ENCODE data around the gene PLEKHS1.

The PLEKHS1 gene

GRCh38 chr10:113711142-113711541 lies 40.3 kb upstream of the PLEKHS1 start:
- in situ Hi-C loops (cut with HindIII; ENCODE audit: low sequenced_read_pairs) = no loop called here
- TF ChIP-seq CTCF (IDR thresholded peaks at IDR 0.05; ENCODE audit: low read depth, low read length) = no peak
- no peak for DNase-seq (ENCODE audit: low read depth, low spot score)
- H3K4me3 ChIP-seq (ENCODE audit: low read depth, low read length) = no peak overlapping the region

- no peak for DNase-seq (ENCODE audit: low read depth, low spot score)
- no peak for TF ChIP-seq CTCF (IDR thresholded peaks at IDR 0.05; ENCODE audit: low read depth, low read length)
- no peak overlapping the region for H3K4me3 ChIP-seq (ENCODE audit: low read depth, low read length)
- in situ Hi-C loops (cut with HindIII; ENCODE audit: low sequenced_read_pairs) = no loop called here
Observed at GRCh38 chr10:113712024-113712423, 39.5 kb upstream of the PLEKHS1 start.

- DNase-seq (ENCODE audit: low read depth, low spot score) = no peak
- no peak for TF ChIP-seq CTCF (IDR thresholded peaks at IDR 0.05; ENCODE audit: low read depth, low read length)
- H3K4me3 ChIP-seq (ENCODE audit: low read depth, low read length) = no peak overlapping the region
- in situ Hi-C loops (cut with HindIII; ENCODE audit: low sequenced_read_pairs) = no loop called here
Observed at GRCh38 chr10:113712755-113713639, 38.5 kb upstream of the PLEKHS1 start.

- TF ChIP-seq CTCF (IDR thresholded peaks at IDR 0.05; ENCODE audit: low read depth, low read length) = no peak
- in situ Hi-C loops (cut with HindIII; ENCODE audit: low sequenced_read_pairs) = no loop called here
- DNase-seq (ENCODE audit: low read depth, low spot score) = no peak
- no peak overlapping the region for H3K4me3 ChIP-seq (ENCODE audit: low read depth, low read length)
Observed at GRCh38 chr10:113713640-113713982, 37.9 kb upstream of the PLEKHS1 start.

GRCh38 chr10:113716109-113716910 lies 35.2 kb upstream of the PLEKHS1 start:
- no peak overlapping the region for H3K4me3 ChIP-seq (ENCODE audit: low read depth, low read length)
- TF ChIP-seq CTCF (IDR thresholded peaks at IDR 0.05; ENCODE audit: low read depth, low read length) = no peak
- DNase-seq (ENCODE audit: low read depth, low spot score) = no peak
- in situ Hi-C loops (cut with HindIII; ENCODE audit: low sequenced_read_pairs) = no loop called here

- TF ChIP-seq CTCF (IDR thresholded peaks at IDR 0.05; ENCODE audit: low read depth, low read length) = no peak
- no peak for DNase-seq (ENCODE audit: low read depth, low spot score)
- in situ Hi-C loops (cut with HindIII; ENCODE audit: low sequenced_read_pairs) = no loop called here
- H3K4me3 ChIP-seq (ENCODE audit: low read depth, low read length) = no peak overlapping the region
Observed at GRCh38 chr10:113718969-113719822, 32.3 kb upstream of the PLEKHS1 start.
